ENCODE measurements around the gene C1orf53.
"Not testable (repeated sequence)": the region's sequence is repeated elsewhere in the genome, so short reads cannot be mapped to it uniquely, and the experiment has no call there.

Gene C1orf53

DNA sequence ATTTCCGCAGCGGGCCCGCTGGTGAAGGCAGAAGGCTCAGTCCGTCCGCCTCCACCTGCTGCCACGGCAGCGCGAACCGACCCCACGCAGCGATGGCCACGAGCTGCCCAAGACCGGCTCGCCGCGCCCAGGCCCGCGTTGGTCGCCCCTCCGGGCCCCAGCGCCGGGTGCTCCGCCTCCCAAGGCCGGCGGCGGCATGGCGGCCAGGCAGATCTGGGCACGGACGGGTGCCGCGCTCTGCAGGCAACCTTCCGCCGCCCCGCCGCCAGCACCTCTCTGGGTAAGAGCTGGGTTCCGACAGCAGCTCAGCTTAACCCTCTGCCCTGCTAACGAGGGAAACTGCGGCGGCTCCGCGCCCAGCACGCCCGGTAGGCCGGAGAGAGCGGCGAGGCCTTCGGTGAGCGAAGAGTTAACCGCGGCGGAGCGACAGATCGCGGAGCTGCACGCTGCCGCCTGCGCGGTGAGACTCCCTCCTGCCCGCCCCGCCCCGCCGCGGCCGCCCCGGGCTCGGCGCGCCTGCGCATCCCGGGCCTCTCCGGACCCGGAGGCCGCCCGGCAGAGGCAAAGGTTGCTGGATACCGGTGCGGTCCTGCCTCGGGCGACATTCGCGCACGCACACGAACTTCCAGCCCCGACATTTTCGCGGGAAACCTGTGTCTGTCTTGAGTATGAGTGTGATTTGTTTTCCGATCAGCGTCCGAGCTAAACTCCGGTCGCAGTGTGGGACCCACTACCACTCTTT is at the start of gene C1orf53:
TSS of gene C1orf53 (plus strand) at position 177 of the 742 bp plus-strand sequence. CDS start at position 197, 20 bp downstream.
- peak; percentile 93 for DNase-seq (ENCODE audit: low spot score)

DNA sequence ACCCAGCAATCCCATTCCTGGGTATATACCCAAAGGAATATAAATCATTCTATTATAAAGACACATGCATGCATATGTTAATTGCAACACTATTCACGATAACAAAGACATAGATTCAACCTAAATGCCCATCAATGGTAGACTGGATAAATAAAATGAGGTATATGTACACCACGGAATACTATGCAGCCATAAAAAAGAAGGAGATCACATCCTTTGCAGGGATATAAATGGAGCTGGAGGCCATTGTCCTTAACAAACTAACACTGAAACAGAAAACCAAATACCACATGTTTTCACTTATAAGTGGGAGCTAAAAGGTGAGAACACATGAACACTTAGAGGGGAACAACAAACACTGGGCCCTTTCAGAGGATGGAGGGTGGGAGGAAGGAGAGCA is 46.7 kb upstream of the C1orf53 start:
- not testable (repeated sequence) for DNase-seq (ENCODE audit: low spot score)

DNA sequence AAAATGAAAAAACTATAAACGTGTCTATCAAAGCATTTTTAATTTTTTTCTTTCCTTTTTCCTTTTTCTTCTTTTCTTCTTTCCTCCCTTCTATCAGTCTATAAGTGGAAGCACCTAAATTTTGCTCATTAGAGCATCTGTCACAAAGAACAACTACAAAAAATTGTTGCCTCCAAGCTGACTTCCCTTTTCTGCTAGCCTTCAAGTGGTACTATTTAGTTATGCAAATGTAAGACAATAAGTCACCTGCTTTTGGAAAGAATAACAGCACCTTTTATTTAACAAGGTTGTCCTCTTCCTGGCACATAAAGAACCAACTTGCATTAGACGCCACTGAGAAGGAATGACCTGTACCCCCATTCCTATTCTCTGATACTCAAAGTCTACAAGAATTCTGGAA is 45.0 kb upstream of the C1orf53 start:
- no peak for DNase-seq (ENCODE audit: low spot score)

DNA sequence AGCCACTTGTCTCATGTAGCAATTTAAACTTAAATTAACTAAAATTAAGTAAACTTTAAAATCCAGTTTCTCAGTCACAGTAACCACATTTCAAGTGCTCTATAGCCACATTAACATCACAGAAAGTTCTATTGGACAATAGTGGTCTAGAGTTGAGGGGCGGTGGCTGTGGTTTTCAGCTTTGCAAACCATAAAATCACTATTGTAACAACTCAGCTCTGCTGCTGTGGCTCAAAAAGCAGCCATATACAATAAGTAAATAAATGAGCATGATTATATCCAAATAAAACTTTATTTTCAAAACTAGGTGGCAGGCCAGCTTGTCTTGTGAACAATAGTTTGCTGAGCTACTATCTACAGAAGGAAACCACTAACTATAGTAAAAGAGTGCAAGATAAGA is 43.4 kb upstream of the C1orf53 start:
- no peak for DNase-seq (ENCODE audit: low spot score)

DNA sequence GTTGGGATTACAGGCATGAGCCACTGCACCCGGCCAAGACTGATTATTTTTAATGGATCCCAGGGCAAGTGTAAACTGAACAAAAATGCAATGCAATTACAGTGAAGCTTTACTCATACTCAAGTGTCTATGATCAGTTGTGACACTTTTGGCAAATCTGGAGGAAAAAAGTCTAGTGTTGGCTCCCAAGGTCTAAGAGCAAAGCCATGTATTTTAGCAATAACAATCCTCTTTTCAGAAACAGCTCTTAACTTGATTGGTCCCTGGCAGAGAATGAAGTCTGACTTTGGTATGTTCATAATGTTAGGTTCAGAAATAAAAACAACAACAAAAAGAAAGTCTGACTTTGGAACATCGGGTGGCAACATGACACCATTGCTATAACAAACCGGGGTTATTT is 40.2 kb upstream of the C1orf53 start:
- no peak for DNase-seq (ENCODE audit: low spot score)

DNA sequence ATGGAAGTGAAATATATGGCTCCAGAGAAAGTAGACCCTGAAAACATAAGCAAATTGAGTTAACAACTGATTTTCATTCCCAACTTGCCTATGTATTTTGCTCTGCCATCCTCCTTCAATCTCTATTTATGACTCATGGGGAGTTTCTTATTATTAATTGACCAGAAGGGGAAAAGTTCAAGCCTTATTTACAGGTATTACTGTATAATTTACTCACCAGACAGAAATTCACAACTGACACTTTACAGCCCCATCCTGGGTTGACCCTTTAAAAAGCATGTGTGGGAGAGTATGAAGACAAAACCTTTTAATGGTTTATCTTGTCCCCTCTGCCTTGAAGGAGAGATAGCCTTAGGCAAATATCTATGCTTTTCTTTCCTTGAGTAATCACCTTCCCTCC is 39.8 kb upstream of the C1orf53 start:
- DNase-seq (ENCODE audit: low spot score) = no peak

DNA sequence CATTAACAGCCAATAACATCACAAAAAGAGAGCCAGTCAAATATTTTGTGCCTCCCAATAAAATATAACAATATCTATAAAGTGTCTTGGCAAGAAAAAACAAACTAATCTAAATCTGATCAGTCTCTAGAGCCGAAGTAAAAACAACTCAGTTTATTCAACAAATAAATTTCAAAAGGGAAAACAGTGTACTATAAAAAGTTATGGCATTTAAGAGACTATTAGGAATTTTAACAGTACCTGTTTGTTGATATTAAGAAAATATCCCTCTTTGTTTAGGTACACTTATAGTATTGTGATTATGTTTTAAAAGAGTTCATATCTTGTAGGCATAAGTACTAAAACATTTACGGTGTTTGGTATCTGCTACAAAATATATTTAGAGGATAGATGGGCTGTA is 36.6 kb upstream of the C1orf53 start:
- DNase-seq (ENCODE audit: low spot score) = no peak

DNA sequence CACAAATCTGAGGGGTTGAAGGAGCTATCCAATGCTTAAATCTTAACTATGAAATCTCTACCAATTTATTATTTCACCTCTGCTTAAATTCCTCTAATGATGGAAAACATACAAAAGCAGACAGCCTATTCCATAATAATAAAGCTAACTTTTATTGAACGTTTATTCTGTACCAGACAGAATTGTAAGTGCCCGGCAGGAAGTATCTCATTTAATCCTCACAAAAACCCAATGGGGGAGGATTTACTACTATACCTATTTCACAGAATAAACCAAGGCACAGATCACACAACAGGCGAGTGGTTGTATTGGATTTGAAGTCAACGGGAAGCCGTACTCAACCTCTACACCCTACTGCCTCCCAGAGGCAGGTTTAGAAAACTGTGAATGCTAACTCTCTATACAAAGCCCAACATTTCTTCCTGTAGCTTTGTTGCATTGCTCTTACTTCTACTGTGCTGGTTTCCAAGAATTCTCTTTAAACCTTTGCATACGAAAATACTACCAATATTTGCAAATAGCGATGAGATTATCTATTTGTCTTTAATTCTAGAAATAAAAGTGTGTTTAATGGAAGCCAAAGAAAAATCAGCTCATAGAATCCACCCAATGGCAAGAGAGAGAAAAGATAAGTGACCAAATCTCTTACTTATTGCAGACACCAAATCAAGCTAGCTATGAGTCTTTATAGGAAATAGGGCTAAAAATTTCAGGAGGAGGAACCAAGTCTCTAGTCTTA is 33.5 kb upstream of the C1orf53 start:
- peak; percentile 42 for DNase-seq (ENCODE audit: low spot score)

DNA sequence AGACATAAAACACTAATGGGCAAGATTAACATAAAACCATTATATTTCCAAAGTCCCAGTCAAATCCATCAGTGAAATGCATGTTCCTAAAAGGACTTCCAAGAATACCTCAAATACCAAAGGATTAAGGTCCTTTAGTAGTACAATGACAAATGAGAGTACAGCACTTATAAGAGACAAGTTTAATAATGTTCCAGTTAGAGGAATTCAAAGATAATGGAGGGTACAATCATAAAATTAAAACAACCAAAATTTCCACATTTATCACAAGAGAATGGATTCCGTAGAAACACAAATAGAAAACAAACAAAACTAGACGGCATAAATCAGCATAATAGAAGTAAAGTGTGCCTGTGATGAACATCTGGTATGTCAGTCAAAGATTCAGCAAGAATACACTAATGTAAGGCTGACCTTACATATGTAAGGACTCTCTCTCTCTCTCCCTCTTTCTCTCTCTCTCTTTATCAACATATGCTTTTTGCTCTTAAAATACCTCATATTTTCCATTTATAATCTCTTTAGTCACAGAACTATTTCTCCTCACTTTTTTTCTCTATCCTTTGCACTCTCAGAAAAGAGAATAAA is 32.8 kb upstream of the C1orf53 start:
- DNase-seq (ENCODE audit: low spot score) = no peak

DNA sequence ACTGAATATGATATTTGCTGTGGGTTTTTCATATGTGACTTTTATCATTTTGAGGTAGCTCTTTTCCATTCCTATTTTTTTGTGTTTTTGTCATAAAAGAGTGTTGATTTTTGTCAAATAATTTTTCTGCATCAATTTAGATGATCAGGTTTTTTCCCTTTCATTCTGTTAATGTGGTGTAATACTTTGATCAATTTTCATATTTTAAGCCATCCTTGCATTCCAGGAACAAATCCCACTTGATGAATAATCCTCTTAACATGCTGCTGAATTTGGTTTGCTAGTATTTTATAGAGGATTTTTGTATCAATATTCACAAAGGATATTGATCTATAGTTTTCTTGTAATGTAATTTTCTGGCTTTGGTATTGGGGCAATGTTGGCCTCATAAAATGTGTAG is 25.5 kb upstream of the C1orf53 start:
- no peak for DNase-seq (ENCODE audit: low spot score)

DNA sequence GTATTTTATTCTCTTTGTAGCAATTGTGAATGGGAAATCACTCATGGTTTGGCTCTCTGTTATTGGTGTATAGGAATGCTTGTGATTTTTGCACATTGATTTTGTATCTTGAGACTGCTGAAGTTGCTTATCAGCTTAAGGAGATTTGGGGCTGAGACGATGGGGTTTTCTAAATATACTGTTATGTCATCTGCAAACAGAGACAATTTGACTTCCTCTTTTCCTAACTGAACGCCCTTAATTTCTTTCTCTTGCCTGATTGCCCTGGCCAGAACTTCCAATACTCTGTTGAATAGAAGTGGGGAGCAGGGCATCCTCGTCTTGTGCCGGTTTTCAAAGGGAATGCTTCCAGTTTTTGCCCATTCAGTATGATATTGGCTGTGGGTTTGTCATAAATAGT is 22.0 kb upstream of the C1orf53 start:
- DNase-seq (ENCODE audit: low spot score) = not testable (repeated sequence)

DNA sequence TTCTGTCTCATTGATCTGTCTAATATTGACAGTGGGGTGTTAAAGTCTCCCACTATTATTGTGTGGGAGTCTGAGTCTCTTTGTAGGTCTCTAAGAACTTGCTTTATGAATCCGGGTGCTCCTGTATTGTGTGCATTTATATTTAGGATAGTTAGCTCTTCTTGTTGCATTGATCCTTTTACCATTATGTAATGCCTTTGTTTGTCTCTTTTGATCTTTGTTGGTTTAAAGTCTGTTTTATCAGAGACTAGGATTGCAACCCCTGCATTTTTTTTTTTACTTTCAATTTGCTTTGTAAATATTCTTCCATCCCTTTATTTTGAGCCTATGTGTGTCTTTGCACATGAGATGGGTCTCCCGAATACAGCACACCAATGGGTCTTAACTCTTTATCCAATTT is 20.2 kb upstream of the C1orf53 start:
- DNase-seq (ENCODE audit: low spot score) = not testable (repeated sequence)

DNA sequence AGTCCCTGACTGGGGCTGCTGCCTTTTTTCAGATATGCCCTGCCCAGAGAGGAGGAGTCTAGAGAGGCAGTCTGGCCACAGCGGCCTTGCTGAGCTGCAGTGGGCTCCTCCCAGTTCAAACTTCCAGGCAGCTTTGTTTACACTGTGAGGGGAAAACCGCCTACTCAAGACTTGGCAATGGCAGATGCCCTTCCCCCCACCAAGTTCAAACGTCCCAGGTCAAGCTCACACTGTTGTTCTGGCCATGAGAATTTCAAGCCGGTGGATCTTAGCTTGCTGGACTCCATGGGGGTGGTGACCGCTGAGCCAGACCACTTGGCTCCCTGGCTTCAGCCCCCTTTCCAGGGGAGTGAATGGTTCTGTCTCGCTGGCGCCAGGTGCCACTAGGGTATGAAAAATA is 18.3 kb upstream of the C1orf53 start:
- no peak for DNase-seq (ENCODE audit: low spot score)

DNA sequence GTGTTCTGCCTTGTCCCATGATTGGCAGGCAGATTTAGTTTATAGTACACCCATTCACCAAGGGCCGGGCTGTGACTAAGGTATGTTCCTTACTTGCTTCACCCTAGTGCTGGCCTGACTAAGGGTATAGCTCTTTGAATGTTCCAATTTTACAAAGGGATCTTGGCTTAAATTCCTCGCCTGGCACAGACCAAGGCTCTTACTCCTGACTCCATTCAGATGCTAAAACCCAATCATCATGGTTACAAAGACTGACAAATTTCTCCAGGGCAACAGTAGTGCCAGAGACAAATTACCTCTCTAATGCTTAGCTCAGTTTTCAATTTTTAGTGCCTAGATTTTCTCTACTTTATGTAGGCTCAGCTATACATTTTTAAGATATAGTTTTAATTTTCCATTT is 11.5 kb upstream of the C1orf53 start:
- DNase-seq (ENCODE audit: low spot score) = no peak

DNA sequence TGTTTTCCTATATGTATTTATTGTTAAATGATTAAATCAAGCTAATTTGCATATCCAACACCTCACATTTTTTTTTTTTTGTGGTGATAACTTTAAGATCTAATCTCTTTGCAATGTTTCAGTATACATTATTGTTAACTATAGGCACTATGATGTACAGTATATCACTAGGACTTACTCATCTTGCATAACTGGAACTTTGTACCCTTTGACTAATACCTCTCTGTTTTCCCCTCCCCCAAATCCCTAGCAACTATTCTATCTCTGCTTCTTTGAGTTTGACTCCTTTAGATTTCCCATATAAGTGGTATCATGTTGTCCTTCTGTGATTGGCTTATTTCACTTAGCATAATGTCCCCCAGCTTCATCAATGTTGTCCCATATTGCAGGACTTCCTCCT is 9.7 kb upstream of the C1orf53 start:
- DNase-seq (ENCODE audit: low spot score) = no peak

DNA sequence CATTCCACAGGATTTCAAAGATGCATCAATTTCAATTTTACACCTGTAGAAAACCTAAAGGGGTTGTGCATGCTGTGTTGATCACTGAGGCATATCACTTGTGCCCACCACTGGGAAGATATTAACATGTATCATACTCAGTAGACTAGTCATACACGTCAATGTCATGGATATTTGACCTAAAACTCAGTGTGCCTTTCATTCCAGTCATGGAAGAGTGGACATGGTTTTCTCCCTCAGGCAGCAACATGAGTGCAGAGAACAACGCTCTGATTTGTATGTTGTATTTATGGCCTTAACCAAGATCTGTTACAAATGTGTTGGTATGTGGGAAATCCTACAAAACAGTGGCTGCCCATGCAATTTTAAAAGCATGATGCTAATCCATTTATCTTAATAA is 6.1 kb upstream of the C1orf53 start:
- no peak for DNase-seq (ENCODE audit: low spot score)

DNA sequence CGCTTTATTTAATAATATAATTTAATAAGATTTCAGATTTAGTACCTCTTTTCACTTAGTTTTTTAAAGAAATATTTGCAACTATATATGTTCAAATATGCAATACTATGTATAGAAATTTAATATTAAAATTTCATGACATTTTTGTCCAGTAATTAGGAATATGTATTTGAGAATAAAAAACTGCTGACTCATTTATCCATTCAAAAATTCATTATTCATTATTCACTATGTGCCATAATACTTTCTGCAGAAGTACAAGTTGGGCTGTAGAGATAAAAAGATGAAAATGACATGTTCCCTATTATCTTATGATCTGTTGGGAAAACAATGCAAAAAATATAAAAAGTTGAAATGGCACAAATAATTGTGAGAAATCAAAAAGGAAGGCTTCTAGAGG is 3.4 kb upstream of the C1orf53 start:
- DNase-seq (ENCODE audit: low spot score) = no peak

DNA sequence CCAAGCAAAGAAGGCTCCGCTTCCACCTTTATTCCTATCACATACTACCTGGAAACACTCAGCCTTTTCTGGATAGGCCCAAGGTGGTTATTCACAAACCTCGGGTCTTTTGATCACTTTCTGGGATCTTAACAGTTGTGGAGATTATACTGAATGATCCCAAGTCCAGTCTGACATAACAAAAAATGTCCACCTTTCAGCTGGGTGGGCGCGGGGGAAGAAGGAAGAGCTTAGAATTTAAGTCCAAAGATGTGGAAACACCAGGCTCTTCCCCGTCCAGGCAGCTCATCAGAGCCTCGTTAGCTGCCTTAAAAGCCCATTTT is 338 bp upstream of the C1orf53 start:
- no peak for DNase-seq (ENCODE audit: low spot score)

DNA sequence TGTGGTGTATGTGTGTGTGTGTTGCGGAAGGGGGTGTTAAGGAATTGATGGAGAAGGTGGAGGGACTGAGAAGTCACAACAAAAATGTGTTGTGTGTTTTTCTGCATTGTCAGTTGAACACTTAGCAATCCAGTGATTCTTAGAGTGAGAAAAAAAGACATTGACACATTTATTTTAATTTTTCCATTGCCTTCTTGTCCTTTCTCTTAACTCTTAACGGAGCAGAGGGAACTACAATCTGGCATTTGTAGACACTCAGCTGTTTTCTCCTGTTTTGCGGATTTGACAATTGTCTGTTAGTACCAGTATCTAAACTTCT is 725 bp downstream of the C1orf53 start:
- DNase-seq (ENCODE audit: low spot score) = no peak

DNA sequence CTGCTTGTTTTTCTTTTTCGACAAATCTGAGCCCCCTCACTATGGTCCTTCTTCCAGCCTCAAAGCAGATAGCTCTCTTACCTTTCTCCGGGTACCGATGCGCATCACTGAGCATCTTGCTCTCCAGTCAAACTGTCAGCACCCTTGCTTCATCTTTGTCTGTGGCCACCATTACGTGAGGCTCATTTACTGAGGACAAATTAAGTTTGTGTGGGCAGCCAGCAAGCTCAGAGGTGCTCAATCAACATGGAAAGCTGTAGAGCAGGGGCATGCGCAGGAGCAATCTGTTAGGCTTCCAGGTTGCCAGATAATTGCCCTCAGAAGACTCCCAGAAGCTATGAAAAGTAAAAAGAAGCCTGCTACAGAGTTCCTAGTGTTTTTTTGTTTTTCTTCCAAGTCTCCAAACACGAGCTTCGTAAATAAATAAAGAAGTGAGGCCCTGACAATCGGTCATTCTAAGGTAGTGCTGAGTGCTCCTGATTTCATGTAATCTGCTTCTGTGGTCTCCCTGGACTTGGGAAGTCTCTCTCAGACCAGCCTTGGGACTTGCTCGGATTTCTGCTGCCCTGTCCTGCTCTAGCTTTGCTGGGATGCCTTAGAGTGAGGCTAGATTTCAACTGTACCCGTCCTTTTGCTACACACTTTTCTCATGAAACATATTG is 1.8 kb downstream of the C1orf53 start:
- DNase-seq (ENCODE audit: low spot score) = no peak

DNA sequence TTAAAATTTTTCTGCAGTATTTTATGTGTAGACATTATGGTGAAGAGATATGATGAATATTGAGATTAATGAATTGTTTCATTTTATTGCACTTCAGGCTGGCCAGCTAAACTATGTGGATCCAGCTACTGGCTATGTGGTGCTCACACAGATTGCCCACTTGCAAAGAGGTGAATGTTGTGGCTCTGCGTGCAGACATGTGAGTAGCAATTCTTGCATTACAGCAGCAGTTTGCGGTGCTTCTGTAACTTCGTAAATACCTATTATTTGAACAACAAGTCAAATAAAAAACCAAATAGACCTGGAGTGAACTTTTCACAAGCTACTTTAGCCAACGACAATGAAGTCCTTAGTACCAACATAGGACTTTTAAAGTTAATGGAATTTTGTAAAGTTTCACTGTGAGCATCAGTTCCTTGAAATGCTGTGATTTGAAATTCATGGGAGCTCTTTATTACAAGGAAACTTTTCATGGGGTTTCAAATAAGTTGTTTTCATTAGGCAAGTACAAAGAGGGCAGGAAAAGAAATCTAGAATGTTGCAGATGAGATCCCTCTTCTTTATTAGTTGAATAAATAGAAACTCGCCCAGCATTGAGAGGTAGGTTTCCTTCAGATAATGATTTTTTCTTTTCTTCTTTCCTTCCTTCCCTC is 3.4 kb downstream of the C1orf53 start:
- DNase-seq (ENCODE audit: low spot score) = no peak

DNA sequence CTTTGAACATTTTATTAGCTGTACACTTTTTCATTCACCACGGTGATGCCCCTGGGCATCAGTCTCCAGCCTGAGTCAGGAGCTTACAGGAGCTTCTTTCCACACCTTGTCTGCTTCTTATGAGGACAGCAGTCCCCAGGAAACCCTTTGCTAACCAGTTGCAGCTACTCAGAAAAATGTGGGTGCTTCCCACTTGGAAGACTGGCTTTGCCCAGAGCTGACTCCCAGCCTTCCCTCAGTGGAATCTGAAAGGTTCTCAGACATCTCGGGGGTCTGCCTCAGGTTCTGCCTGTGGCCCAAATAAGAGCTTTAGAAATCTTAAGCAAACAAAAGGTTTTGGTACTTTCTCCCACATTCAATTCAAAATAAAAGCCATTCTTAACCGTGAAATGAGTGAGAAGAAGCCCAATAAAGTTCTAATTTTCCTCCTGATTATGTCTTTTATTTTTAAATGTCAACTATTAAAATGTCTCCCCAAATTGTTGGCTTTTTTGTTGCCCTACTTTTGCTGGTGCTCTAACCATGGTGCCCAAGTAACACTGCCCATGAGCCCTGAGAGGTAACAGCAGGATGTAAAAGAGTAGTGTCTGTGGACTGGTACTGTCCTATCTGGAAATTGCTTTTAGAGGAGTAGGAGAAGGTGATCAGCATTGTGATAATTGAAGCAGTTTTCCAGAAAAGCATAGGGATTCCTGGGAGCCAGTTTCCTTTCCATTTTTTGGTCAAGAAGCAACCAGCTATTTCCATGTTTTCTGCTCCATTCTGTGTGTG is 5.6 kb downstream of the C1orf53 start:
- no peak for DNase-seq (ENCODE audit: low spot score)

Measured in HuH-7 (cell line).